GM19238 (cell line): ENCODE data around the gene TPM3.
"Not testable (repeated sequence)": the region's sequence is repeated elsewhere in the genome, so short reads cannot be mapped to it uniquely, and the experiment has no call there.

Source experiments
- DNase-seq: peaks from one replicate; pipeline ENCODE4 v3.0.0; 2011; ENCODE audit warnings: low spot score; ENCODE audit not compliant: insufficient read length

Gene TPM3

DNA sequence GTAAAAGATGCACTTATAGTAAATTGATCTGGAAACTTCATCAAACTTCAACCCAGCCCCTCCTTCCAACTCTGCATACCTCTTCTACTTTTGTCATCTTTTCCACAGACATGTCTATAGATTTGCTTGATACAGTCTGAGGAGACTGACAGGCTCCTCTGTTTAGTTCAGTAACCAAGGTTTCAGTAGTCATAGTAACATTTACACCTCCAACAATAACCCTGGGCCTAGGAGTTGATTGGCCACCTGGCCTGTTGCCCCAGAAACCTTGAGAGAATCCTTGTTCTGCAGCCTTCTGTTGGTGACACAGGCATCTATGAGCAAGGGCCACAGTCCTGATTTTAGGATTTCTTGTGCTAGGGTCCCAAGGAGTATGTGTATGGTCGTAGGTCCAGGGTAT is 14.3 kb upstream of the TPM3 start, which contains the start of gene CFAP141:
Gene CFAP141 (minus strand): TSS at position 138 of the 400 bp plus-strand sequence. CDS start 26 bp downstream, at position 112.
- DNase-seq: no peak

- DNase-seq: not testable (repeated sequence)
Observed at GRCh38 chr1:154205778-154206177, 13.9 kb upstream of the TPM3 start.

- DNase-seq: no peak
Observed at GRCh38 chr1:154199563-154199879, 7.6 kb upstream of the TPM3 start.

DNA sequence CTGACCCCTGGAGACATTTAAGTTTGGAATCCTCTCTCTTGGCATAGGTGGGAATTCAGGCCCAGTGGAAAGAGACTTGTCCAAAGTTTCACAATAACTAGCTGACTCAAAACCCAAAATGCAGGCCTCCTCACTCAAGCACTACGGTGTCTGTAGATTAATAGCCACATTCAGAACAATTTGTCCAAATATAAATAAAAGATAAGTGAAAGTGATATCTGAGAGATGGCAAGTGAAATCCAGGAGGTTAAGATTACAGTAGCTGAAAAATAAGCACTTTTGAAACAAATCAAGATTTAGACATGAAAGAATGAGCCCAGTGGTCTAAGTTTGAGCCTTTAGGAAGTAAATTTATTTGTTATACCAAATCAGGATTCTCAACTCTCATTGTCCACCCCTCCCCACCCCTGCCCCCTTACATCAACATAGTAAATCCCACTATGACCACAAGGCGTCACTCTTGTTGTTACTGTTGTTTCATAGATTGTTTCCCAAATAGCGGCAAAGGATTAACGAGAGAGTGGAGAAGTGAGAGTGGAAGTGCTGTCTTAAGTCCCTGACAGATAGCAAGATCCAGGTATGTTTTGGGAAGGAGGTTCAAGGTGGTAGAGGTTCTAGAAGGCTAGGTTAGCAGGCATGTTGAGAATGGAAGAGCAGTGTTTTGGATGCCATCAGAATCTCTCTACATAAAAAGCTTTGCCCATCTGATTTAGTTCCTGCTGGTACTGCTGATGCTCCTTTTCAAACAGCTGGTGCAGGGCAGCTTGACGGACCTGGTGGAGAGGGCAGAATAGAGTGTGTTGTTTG is 7.1 kb upstream of the TPM3 start:
- DNase-seq: no peak

DNA sequence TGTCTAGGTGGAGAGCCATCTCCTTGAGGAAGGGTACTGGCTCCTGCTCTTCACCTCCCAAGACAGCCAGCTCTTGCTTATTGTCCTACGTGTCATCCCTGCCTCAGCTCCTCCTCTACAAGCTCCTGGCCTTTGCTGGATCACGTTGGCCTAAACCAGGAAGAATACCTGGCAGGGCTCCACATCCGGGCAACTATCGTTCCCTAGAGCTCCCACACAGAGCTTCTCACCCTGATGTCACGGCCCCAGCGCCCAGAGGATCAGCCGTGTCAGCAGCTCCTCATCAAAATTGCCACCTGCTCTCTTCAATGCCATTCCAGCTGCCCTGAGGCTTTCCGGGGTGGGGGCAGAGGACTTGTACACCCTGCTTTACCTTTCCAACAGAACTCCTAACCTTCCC is 1.9 kb upstream of the TPM3 start:
- no peak for DNase-seq

DNA sequence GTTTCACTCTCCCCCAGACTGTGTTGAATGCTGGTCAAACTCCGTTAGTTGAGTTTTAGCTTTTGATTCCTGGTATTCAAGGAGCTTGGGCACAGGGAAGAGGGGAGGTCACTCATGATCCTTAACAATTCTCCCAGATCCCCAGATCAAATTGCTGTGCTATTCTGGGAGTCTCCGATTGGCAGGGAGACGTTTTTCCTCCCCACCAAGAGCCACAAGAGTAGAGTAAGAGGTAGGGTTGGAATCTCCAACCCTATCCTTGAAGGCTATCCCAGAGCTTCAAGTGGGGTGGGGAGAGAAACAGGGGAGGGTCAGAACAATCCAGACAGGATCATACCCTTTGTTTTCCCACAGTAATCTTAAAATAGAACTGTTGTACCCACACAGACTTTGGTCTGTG is 576 bp upstream of the TPM3 start:
- no peak for DNase-seq

GRCh38 chr1:154190550-154190949 is 1.4 kb downstream of the TPM3 start:
- DNase-seq: no peak

GRCh38 chr1:154186852-154187501 is 4.9 kb downstream of the TPM3 start:
- no peak for DNase-seq

DNA sequence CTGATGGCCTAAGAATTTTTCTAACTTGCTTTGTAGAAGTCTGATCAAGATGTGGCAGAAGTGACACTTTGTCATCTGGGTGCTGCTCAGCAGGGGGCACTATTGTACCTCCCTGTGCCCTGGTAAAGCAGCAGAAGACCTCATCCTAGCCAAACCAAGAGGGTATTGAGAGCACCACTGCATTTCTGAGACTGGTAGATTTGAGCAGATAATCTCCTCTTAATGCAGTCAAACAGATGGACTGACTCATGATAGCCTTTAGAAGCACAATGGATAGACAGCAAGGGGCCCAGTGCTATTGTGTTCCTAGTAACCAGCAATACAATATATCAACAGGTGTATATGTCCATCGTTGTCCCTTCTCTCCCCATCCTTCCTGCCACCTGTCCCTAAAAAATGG is 5.7 kb downstream of the TPM3 start:
- DNase-seq: no peak

- peak; percentile 94 for DNase-seq
Observed at GRCh38 chr1:154183046-154183915, 8.6 kb downstream of the TPM3 start.

- peak; percentile 57 for DNase-seq
Observed at GRCh38 chr1:154182344-154183045, 9.4 kb downstream of the TPM3 start.

GRCh38 chr1:154181944-154182343 is 10.0 kb downstream of the TPM3 start:
- DNase-seq: no peak

DNA sequence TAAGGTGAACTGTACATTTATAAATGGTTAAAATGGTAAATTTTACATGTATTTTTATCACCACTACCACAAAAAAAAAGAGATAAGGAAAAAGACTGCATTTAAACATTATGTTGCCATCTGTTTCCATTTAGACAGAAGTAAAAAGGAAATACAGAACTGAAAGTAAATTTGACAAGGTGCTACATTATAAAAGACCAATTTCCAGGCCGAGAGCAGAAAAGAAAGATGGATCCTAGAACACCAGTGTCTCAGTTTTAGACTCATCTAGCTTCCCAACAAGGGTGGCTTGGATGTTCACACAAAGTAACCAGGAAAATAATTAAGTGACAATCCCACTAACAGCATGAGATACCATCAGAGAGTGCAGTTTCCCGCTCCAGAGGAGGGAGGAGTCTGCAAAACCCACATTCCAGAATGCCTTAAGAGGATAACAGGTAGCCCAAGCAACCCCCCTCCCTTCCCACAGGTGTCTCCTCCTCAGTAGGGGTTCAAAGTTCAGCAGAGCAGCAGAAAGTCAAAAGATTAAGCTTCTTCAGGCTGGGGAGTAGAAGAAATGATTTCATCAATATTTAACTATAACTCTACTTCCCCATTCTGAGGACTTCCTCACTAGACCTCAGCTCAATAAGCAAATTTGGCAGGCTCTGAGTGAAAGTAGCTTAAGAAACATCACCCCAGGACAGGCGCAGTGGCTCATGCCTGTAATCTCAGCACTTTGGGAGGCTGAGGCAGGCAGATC is 11.8 kb downstream of the TPM3 start:
- DNase-seq: no peak

GRCh38 chr1:154178911-154179811 is 12.7 kb downstream of the TPM3 start:
- DNase-seq: no peak

DNA sequence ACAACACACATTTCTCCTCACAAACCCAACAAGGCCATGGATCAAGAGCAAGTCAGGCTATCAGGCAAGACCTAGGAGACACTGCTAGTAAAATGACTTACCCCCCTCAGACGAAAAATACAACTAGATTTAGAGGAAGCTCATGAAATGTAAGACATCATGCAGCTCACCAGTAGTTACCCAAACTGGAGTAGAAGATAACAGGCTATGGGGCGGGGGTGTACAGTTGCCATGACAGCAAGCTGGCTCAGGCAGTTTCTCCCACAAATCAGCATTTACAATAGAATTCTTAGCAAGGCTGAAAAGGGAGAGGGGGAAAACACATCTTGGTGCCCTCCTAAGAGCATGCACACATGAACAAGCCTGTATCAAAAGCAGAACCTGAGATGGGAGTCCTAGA is 13.9 kb downstream of the TPM3 start:
- no peak for DNase-seq

DNA sequence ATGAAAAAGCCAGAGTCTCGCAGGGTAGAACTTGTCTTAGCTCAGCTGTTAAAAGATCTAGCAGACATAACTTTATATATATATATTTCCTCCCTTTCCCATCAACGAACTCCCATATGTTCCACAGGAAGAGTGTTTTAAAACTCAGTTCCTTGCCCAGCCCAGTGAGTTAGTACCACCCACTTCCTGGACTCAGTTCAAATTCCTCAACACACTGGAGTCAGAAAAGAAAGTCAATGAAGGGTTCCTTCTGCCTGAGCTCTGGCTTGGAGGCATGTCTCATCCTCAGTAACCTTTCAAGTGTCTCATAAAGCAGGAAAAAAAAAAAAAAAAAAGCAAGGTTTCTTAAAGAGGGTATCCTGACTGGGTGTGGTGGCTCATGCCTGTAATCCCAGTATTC is 15.6 kb downstream of the TPM3 start:
- DNase-seq: no peak

DNA sequence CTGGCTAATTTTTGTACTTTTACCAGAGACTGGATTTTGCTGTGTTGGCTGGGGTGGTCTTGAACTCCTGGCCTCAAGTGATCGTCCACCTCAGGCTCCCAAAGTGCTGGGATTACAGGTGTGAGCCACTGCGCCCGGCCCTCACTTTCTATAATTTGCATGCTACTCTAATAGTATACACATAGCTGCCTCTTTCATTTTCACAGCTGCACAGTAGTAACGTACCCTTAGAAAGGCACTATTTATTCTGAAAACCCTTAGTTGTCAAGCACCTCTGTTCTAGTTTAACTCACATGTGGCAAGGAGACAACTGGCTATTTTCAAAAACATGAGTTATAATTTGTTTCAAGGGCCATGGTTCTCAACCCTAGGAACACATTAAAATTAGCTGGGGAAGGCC is 17.2 kb downstream of the TPM3 start:
- no peak for DNase-seq

DNA sequence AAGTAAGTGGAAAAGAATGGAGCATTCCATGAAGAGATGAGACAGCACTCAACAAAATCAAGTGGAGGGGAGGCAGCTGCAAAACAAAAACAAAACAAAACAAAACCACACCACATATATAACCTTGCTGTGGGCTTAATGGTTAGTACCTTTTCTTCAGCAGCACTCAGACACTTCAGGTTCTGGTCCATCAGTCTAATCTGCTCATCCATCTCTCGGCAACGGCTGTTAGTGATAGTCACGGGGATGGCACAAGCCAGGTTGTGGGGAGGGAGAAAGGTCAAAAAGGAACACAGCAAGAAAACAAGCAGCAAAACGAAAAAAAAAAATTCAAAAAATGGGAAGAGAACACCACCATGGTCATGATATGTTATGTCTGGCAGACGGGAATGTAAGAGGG is 20.0 kb downstream of the TPM3 start:
- no peak for DNase-seq

DNA sequence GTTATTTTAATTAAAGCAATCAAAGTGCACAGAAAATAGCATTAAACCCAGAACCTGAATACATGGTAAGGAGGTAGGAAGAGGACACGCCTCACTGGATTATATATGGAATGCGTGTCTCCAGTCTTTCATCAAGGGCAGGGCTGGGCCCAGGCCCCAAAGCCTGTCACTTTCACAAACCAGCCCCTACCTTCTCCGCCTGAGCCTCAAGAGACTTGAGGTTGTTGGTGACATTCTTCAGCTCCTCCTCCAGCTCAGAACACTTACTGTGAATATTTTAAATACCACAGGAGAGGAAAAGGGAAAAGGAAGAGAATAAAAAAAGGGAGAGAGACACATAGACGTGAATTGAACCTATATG is 20.7 kb downstream of the TPM3 start:
- DNase-seq: no peak
